Neural cell (in vitro differentiated cells): ENCODE measurements around the gene BAZ2A. TPM values are rescaled to one million over a fixed set of nuclear protein-coding genes. Genes with fewer than 3 reads are reported as not detected.

Experiments used
- H2AFZ ChIP-seq: fragments of 200-600, 300-800 bp; sonication (generic), shearing (Covaris generic); 2 replicates; pipeline ENCODE4 v1.6.0; 2014; ENCODE audit warnings: low read depth, mild to moderate bottlenecking, antibody characterized with exemption, low read length, moderate library complexity
- H3F3A ChIP-seq: fragments of 200-600 bp; shearing (Covaris generic); 2 replicates; pipeline ENCODE4 v1.6.1; 2016; ENCODE audit warnings: mild to moderate bottlenecking, moderate library complexity, mixed read lengths, antibody characterized with exemption, low read length; ENCODE audit not compliant: insufficient read depth, poor library complexity, severe bottlenecking
- H3K27ac ChIP-seq: fragments of 200-600, 300-800 bp; sonication (generic), shearing (Covaris generic); 2 replicates; pipeline ENCODE4 v1.5.1; 2014; ENCODE audit warnings: mild to moderate bottlenecking, low read length, moderate library complexity
- H3K27me3 ChIP-seq: fragments of 300-800, 200-600 bp; sonication (generic), shearing (Covaris generic); 2 replicates; pipeline ENCODE4 v1.6.0; 2014; ENCODE audit warnings: mild to moderate bottlenecking, low read depth, low read length, moderate library complexity; ENCODE audit not compliant: insufficient read depth
- H3K36me3 ChIP-seq: fragments of 300-800, 200-600 bp; sonication (generic), shearing (Covaris generic); 2 replicates; pipeline ENCODE4 v1.5.1; 2014; ENCODE audit warnings: mild to moderate bottlenecking, antibody characterized with exemption, low read length, moderate library complexity; ENCODE audit not compliant: insufficient read depth
- H3K4me2 ChIP-seq: fragments of 300-800, 200-600 bp; sonication (generic), shearing (Covaris generic); 2 replicates; pipeline ENCODE4 v1.6.0; 2014; ENCODE audit warnings: mild to moderate bottlenecking, low read length
- H3K4me3 ChIP-seq: fragments of 300-800, 200-600 bp; sonication (generic), shearing (Covaris generic); 2 replicates; pipeline ENCODE4 v1.5.1; 2014; ENCODE audit warnings: mild to moderate bottlenecking, low read length, moderate library complexity
- H3K79me2 ChIP-seq: fragments of 200-600 bp; shearing (Covaris generic); replicated peaks from 2 replicates; pipeline ENCODE4 v1.6.0; 2014; ENCODE audit warnings: mild to moderate bottlenecking, low read length, moderate library complexity; ENCODE audit not compliant: insufficient read depth
- H3K9ac ChIP-seq: fragments of 300-800, 200-600 bp; sonication (generic), shearing (Covaris generic); 2 replicates; pipeline ENCODE4 v1.6.1; 2016; ENCODE audit warnings: mild to moderate bottlenecking, low read length, mixed read lengths
- H3K9me2 ChIP-seq: fragments of 200-600 bp; shearing (Covaris generic); 2 replicates; pipeline ENCODE4 v1.6.1; 2016; ENCODE audit warnings: mild to moderate bottlenecking, low read length, mixed read lengths; ENCODE audit not compliant: insufficient read depth
- H3K9me3 ChIP-seq: fragments of 200-600, 300-800 bp; sonication (generic), shearing (Covaris generic); 2 replicates; pipeline ENCODE4 v1.6.1; 2016; ENCODE audit warnings: mild to moderate bottlenecking, mixed run types, low read length, moderate library complexity, mixed read lengths
- H4K20me1 ChIP-seq: fragments of 200-600 bp; shearing (Covaris generic); 2 replicates; pipeline ENCODE4 v1.6.1; 2016; ENCODE audit warnings: mild to moderate bottlenecking, mixed run types; ENCODE audit not compliant: insufficient read depth
- EP300 ChIP-seq: fragments of 450-650 bp; conservative IDR thresholded peaks from 2 replicates; pipeline ENCODE4 v1.6.1; 2014; ENCODE audit warnings: antibody characterized with exemption, mild to moderate bottlenecking, moderate library complexity; ENCODE audit not compliant: poor library complexity, severe bottlenecking
- EZH2 ChIP-seq: fragments of 200-600, 300-800 bp; shearing (Covaris generic), sonication (generic); IDR thresholded peaks from 2 replicates; pipeline ENCODE4 v1.6.1; 2014; ENCODE audit warnings: antibody characterized with exemption, low read length, borderline replicate concordance, mild to moderate bottlenecking; ENCODE audit not compliant: insufficient read depth, poor library complexity, severe bottlenecking
- RAD21 ChIP-seq: fragments of 450-650 bp; conservative IDR thresholded peaks from 2 replicates; pipeline ENCODE4 v1.6.1; 2014; ENCODE audit warnings: antibody characterized with exemption, mild to moderate bottlenecking, moderate library complexity
- SMC3 ChIP-seq: fragments of 450-650 bp; conservative IDR thresholded peaks from 2 replicates; pipeline ENCODE4 v1.6.1; 2014; ENCODE audit warnings: antibody characterized with exemption, mild to moderate bottlenecking, moderate library complexity; ENCODE audit not compliant: poor library complexity
- TAF1 ChIP-seq: IDR thresholded peaks from 2 replicates; pipeline ENCODE4 v1.6.1; 2012; ENCODE audit warnings: low read depth
- polyA plus RNA-seq: library from polyadenylated mRNA; depleted of rRNA; stranded (reverse); fragments of >200 nt; gene quantifications from 2 replicates; pipeline ENCODE4 v1.2.3, GENCODE V29; 2014
- TF ChIP-seq, protein P1 (sequence below): IDR thresholded peaks from 2 replicates; pipeline ENCODE4 v1.6.1; 2012; ENCODE audit warnings: borderline replicate concordance
- TF ChIP-seq, protein P2 (sequence below): fragments of 450-650 bp; IDR thresholded peaks from 2 replicates; pipeline ENCODE4 v1.5.1; 2014; ENCODE audit warnings: antibody characterized with exemption, mild to moderate bottlenecking, moderate library complexity; ENCODE audit not compliant: poor library complexity, severe bottlenecking

BAZ2A gene
- polyA plus RNA-seq, 1 donor from 2014 or later = 13.8 TPM

DNA sequence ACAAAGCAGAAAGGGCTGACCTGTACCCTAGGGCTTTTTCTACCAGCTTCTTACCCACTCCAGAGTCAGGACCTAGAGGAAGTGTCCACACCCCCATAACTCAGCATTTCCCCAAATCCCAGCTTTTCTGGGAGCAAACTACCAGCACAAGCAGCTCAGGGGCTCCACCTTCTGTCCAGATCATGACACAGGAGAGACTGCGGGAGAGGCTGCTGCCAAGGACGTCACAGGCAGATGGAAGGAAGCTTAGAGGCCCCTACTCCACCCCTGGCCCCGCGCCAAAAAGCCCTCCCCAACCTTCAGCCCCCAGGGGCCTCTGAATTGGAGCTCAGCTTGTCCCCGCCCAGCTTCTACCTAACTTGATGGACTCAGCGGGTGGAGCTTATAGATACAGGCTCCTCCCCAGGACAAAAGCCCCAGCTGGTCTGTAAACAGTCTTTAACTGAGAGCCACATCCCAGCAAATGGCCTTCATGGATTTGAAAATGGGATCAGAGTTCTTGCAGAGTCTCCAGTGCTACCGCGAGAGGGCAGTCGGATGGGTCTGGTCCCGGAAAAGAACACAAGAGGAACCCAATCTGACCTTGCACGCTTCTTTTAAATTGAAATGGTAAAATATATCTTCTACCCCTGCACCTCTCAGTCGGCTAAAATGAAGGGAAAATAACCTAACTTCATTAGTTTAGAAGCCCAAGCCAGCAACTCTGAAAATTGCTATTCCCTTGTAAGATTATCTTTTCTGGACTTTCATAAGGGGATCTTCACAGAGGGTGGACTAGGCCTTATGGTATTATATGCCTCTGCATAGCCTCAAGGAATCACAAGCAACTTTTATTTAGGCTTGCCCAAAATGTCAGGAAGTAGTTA, 6.8 kb upstream of the BAZ2A start:
- Histone ChIP-seq H3K4me3 (peak overlapping the region; percentile 71), H2AFZ (peak overlapping the region; percentile 14), H3K9me2 (no peaks in the 10 kb centered on the region), H3K9ac (peak overlapping the region; percentile 77), H3K36me3 (no peaks in the 10 kb centered on the region), H3K27me3 (no peaks in the 10 kb centered on the region), H3K79me2 (no peaks in the 10 kb centered on the region), H3K4me2 (peak overlapping the region; percentile 44), H3F3A (peaks cover 9% of the 10 kb centered on the region), H3K9me3 (no peaks in the 10 kb centered on the region), H3K27ac (peak overlapping the region; percentile 60), H4K20me1 (no peaks in the 10 kb centered on the region)
- TF ChIP-seq, protein P1, sequence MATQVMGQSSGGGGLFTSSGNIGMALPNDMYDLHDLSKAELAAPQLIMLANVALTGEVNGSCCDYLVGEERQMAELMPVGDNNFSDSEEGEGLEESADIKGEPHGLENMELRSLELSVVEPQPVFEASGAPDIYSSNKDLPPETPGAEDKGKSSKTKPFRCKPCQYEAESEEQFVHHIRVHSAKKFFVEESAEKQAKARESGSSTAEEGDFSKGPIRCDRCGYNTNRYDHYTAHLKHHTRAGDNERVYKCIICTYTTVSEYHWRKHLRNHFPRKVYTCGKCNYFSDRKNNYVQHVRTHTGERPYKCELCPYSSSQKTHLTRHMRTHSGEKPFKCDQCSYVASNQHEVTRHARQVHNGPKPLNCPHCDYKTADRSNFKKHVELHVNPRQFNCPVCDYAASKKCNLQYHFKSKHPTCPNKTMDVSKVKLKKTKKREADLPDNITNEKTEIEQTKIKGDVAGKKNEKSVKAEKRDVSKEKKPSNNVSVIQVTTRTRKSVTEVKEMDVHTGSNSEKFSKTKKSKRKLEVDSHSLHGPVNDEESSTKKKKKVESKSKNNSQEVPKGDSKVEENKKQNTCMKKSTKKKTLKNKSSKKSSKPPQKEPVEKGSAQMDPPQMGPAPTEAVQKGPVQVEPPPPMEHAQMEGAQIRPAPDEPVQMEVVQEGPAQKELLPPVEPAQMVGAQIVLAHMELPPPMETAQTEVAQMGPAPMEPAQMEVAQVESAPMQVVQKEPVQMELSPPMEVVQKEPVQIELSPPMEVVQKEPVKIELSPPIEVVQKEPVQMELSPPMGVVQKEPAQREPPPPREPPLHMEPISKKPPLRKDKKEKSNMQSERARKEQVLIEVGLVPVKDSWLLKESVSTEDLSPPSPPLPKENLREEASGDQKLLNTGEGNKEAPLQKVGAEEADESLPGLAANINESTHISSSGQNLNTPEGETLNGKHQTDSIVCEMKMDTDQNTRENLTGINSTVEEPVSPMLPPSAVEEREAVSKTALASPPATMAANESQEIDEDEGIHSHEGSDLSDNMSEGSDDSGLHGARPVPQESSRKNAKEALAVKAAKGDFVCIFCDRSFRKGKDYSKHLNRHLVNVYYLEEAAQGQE = no peak
- peak; percentile 16 for TF ChIP-seq EP300
- no peak for TF ChIP-seq EZH2
- no peak for TF ChIP-seq TAF1
- peak; percentile 78 for TF ChIP-seq SMC3
- TF ChIP-seq RAD21 = peak; percentile 73
- TF ChIP-seq, protein P2, sequence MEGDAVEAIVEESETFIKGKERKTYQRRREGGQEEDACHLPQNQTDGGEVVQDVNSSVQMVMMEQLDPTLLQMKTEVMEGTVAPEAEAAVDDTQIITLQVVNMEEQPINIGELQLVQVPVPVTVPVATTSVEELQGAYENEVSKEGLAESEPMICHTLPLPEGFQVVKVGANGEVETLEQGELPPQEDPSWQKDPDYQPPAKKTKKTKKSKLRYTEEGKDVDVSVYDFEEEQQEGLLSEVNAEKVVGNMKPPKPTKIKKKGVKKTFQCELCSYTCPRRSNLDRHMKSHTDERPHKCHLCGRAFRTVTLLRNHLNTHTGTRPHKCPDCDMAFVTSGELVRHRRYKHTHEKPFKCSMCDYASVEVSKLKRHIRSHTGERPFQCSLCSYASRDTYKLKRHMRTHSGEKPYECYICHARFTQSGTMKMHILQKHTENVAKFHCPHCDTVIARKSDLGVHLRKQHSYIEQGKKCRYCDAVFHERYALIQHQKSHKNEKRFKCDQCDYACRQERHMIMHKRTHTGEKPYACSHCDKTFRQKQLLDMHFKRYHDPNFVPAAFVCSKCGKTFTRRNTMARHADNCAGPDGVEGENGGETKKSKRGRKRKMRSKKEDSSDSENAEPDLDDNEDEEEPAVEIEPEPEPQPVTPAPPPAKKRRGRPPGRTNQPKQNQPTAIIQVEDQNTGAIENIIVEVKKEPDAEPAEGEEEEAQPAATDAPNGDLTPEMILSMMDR = peak; percentile 87

DNA sequence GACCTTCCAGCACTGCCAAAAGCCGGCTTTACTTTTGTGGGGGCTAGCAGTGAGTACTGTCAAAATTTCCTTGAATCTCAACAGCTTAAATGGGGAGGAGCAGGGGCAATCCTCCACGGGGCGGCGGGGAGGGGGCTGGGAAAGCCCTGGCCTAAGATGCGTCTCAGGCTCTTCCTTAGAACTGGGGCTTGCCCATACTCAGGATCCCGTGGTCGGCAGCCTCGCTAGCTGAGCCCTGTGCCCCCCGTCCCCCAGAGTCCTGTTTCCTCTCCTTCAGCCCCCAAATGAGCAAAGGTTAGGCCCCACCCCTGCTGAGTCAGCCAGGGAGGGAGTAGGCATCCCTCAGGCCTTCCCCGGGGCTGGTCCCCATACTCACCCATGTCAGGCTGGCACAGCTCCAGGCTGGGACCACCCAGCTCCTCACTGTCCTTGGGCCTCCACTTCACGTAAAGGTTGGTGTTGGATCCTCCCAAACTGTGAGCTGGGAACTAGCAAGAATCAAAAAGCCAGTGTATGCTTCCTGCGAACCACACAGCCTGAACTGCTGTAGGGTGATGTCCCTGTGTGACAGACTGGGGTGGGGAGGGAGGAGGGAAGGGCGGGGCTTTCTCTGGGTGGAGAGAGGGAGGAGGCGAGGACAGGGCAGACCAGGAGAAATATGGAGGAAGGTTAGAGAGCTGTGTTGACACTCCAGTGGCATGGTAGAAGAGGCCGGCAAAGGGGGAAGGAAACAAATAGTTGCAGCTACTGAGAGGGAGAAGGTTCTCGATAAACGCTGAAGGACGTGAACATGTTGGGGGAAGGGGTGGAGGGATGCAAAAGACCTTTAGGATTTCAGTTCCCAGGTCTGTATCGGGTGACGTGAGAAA, 5.9 kb upstream of the BAZ2A start:
- peaks cover 9% of the 10 kb centered on the region for H3F3A ChIP-seq
- H4K20me1 ChIP-seq = no peaks in the 10 kb centered on the region
- no peaks in the 10 kb centered on the region for H3K9me2 ChIP-seq
- H3K9ac ChIP-seq = peak overlapping the region; percentile 77
- H3K27ac ChIP-seq = peak overlapping the region; percentile 60
- TF ChIP-seq SMC3 = no peak
- TF ChIP-seq, protein P1 = peak; percentile 22
- no peaks in the 10 kb centered on the region for H3K9me3 ChIP-seq
- peak overlapping the region; percentile 71 for H3K4me3 ChIP-seq
- H3K79me2 ChIP-seq = no peaks in the 10 kb centered on the region
- peak overlapping the region; percentile 68 for H3K4me2 ChIP-seq
- H2AFZ ChIP-seq = peak overlapping the region; percentile 14
- no peaks in the 10 kb centered on the region for H3K27me3 ChIP-seq
- no peaks in the 10 kb centered on the region for H3K36me3 ChIP-seq
